Hematopoietic multipotent progenitor cell treated with erythropoietin and hydrocortisone succinate and interleukin-3 and kit ligand, for 8 days (in vitro differentiated cells): ENCODE data around the gene SELP.

Source experiments
- DNase-seq: peaks from one replicate; pipeline ENCODE4 v3.0.0-alpha.2; 2015

Gene SELP

DNA sequence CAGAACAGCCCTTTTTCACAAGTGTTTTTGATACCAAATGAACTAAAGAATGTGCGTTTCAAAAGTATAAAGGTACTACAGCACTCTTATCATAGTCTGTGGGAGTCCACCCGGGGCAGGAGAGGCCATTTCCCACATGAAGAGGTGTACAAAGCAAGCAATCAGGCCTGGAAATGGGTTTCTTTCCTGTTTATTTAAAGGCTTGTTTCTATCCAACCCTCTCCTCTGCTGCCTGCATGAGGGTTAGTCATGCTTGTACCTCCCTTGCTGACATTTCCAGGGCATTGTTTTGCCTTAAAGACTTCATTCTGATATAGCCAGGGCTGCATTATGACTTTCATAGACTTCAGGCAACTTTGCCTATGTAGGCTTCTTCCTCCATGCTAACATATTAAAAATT lies 11.6 kb downstream of the SELP start:
- DNase-seq, result no peak

DNA sequence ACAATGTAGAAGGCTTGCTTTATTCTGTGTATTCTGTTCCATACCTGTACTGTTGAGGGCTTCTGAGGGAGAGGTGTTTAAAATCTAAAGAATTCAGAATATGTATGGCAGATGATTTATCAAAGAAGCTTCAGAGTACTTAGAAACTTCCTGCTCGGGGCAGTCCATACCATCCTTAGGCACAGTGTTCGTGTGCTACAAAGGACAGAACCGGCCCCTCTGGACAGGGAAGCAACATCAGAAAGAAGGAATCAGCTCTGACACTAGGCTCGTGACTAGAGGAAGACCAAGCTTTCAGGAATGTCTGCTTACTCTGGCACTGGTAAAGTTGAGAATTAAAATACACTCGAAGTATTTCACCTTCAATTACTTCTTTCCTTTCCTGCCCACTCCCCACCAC lies 14.1 kb downstream of the SELP start:
- no peak for DNase-seq

DNA sequence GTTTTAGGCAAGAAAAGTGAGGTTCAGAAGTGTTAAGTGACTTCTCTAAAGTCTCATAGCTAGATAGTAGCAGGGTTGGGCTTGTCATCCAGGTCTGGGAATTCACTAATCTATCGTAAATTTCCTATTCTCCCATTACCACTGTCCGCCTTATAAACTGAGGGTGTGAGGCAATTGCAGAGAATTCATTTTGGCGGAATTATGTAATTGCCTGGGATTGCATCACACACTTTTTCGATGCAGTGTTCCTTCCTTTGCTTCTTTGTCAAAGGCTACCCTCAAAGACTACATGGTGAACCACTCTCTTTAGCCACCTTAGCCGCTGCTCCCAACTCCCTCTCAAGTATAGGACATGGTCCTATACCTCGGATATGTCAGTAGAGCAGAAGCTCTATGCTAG lies 19.1 kb downstream of the SELP start:
- DNase-seq, result no peak

DNA sequence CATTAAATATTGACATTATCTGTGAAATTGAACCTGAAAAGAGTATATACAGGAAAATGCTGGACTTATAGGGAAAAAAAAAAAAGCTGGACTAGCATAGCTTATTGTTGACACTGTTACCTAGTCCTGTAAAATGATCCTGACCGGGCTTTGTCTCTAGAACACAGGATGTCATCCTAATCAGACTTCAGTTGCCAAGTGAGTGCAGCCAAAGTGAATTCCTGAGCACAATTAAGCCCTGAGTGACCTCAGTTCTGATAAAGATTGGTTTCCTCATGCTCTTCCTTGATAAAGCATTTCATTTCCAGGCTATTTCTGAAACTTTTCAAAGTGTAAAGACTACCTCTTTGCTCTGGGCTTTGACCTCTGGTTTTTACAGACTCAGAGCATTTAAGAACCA lies 19.8 kb downstream of the SELP start:
- no peak for DNase-seq

DNA sequence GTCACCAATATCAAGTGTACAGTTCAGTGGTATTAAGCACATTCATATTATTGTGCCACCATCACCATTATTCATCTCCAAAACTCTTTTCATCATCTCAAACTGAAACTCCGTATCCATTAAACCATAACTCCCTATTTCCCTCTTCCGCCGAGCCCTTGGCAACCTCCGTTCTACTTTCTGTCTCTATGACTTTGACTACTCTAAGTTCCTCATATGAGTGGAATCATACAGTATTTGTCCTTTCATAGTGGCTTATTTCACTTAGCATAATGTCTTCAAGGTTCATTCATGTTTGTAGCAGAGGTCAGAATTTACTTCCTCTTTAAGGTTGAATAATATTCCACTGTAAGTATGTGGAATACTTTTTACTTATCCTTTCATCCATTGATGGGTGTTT lies 21.7 kb downstream of the SELP start:
- no peak for DNase-seq

DNA sequence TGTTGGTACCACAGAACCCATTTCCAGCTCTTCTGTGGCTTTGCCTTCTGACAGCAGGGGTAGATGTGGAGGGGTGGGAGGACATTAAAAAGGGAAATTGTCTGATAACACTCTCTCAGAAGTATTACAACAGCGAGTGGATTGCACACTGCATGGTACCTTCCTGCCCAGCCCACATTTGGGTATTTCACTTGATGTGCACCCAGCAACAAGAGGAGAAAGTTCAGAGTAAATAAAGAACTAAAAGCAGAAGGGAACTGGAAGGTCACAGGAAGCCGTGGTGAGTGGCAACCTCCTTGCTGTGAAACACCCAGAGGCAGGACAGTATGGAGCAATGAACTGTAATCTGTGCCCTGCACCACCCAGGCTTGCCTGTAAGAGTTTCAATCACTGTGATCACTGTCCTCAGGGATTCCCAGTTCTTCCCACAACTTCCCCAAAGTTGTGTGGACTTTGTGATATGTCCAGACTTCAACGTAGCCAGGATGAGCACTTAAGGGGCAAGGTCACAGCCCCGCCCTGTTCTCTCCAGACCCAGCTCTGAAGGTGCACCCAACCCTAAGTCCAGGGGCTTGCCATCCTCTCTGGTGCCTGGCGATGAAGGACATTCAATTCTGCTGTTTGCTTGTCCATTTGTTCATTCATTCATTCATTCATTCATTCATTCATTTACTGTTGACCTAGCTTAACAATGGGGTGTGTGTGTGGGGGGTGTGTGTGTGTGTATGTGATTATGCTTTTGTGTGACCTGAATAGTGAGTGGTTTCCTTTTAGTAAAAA lies 25.0 kb downstream of the SELP start:
- peak; percentile 45 for DNase-seq

DNA sequence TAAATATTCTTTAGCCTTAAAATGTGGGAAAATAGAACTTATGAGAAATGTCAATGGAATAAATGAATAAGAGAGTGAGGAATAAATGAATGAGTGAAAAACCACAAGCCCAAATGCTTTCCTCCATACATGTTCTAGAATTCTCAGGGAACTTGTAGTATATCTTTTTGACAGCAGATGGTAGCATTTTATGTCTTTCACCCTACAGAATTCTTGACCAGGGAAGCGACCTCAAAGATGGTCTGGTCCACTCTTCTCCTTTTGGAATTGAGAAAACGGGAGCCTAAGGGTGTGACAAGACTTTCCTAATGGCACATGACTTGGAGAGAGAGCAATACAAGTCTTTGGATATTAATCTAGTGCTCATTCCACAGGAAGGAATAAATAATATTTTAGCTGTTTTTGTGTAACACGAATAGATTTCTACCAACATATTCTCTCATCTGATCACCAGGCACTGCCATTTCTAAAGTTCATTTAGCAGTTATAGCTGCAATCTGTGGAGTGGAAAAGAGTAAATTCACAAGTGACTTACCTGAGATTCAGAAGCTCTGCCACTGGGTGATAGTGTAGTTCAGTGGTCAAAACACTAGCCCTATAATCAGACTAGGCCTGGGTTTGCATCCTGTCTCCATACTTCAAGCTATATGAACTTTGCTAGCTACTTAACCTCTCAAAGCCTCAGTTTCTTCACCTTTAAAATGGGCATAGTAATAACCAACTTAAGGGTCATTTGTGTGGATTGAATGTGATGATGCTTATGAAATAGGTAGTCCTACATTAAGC lies 28.6 kb downstream of the SELP start:
- peak; percentile 35 for DNase-seq

DNA sequence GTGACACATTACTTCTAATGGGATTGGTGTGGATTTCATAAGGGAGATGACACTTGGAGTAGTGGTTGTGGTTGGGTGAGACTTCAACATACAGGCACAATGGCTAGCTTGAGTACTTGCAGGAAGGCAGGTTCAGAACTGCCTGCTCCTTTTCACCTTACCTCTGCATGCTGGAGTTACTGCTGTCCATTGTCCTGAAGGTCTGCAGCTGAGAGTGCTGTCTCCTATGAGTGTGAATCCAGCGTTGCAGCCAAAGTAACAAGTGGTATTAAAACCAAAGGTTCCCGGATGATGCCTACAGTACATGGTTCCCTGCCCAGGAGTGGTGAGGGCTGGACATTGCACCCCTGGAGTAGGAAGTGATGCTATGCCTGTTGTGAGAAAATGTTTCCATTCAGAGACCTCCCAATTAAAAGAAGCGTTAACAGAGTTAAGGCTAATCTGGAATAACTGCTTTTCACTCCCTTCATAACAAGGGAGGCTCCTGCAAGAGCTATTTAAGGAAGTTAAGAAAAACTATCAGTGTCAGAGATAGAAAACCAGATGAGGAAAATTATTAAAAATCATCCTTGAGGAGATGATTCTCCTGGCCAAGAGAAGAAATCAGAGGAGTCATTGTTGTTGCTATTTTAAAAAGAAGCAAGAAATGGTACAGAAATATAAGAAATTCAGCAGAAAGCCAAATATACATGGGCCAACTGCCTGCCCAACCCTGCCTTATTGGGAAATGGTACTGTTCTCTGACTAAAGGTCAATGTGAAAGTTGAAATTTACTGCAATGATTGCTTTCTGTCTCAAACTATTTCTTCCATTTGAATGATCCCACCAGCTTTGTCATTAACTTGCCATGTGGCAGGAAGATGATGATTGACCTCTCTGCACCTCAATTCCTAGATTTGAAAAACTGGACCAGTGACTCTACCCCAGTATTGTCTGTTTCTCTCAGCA lies 33.9 kb downstream of the SELP start:
- peak; percentile 9 for DNase-seq

DNA sequence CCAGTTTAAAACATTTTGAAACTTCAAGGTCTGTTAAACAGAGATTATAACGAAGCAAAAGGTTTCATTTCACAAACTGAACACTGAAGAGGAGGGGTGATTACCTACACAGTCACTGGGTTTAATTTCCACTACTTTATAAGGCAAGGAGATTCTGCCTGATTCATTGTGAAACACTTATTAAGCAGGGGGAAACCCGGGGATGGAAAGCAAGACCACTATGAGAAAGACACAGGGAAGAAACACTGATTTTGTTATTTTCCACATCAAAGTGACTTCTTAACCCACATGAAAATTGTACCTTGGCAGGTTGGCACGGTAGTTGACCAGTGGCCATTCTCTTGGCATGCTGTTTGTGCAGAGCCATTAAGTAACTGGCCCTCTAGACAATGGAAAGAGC lies 35.5 kb downstream of the SELP start:
- DNase-seq, result no peak

DNA sequence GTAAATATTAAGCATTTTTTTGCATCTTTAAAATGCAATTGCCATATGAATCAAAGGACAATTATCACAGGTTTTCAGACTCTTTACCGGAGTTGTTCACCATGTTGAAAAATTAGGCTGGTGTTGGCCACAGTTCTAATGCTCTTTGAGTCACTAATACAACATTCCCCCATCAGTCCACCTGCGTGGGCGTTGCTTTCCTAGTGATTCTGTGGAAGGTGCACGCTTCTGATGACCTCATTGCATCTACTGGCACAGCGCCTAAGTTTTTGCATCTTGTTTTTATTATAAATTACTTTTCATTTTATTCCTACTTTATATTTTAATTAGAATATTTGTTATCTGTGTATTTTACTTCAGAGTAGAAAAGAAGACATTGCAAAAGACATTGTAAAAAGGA lies 39.0 kb downstream of the SELP start:
- no peak for DNase-seq

DNA sequence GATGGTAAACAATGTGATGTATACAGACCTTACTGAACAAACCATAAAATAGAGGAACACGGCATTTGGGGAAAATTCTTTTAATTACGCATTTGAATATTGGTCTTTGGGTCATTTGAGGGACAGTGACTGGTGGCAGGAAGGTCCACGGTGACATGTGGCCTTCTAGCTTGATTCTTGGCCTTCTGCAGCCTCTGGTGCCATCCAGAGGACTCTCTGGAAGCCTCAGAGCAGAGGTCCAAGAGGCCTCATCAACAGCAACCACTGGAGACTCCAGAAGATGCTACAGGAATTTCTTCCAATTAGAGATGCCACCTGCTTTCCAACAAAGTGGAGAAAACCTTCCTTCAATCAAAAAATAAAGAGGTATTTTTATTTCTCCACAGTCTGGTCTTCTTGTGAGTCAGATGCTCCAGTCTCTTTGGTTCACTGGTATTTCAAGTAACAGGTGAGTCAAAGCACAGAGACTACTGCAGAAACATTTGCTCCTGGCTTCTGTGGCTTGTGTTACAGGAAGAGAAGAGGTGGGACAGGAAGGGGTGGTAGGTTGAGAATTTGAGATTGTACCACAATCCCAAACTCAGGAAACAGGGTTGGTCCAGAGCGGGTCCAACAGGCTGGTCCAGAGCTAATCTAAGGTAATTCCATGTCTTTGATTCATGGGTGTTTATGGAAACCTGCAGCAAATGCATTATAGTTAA lies 41.0 kb downstream of the SELP start:
- DNase-seq, result no peak

DNA sequence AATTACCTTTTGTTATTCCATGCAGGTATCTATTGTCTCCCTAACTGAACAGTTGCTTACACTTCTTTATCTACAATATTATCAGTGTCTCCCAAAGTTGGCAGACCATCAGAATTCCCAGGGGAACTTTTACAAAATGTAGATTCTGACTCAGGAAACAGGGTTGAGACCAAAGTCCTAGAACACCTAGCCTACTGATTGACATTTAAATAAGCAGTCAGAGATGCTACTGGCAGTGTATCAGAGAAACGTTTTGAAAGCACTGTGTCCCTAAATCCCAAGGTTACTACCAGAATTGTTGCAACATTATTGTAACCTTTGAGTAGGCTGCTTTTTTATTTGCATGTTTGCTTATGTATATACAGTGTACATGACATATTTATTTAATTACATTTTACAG lies 41.8 kb downstream of the SELP start:
- DNase-seq, result no peak

DNA sequence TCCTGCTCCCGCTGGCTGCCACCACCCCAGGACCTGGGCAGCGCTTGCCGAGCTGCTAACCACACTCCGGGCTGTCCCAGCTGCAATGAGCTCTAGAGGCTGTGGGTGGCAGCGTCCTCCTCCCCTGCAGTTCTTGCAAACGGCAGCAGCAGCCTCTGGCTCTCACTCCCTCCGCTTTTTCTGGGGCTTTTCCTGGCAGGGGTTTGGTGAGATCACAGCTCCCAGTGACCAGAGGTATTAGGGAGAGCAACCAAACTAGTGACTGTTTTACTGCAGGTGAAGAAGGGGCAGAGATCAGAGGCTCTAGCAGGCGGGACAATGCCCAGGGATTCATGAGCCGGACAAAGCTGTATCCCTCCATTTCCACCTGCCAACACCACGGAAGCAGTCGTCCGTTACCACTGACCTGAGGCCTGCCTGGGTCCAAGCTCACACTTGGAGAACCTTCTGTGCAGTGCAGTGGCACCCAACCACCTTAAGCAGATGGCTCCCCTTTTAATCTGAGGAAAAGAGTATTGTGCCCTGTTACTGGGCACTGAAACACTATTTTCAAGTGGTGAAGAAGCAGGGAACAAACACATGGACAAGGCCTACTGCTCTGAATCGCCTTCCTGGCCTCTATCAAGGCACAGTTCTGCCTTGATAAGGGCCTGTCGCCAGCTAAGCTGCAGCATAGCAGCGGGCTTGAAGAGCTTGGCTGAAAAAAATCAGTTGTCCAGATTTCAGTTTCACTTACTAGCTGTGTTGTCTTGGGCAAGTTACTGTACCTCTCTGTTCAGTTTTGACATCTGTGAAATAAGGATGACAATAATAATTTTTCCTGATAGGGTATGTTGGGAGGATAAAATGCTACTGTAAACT lies 43.3 kb downstream of the SELP start, which contains the start of gene F5:
F5 (minus strand) TSS at position 87 of the 861 bp plus-strand sequence. CDS start 95 bp downstream, outside the sequence.
- DNase-seq, result peak; percentile 69

DNA sequence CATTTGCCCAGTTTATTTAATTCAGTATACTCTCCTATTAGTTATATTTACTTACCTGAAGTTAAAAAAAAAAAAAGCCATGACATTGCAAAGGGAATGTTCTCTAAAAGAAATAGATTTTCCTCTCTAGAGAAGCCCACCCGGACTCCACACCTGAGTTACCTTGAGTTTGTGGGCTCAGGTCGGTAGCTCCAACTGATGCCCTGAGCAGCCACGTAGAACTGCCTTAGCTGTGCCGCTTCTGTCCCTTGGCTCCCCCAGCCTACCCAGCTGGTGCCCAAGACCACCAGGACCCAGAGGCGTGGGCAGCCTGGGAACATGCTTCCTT lies 43.9 kb downstream of the SELP start:
- no peak for DNase-seq

DNA sequence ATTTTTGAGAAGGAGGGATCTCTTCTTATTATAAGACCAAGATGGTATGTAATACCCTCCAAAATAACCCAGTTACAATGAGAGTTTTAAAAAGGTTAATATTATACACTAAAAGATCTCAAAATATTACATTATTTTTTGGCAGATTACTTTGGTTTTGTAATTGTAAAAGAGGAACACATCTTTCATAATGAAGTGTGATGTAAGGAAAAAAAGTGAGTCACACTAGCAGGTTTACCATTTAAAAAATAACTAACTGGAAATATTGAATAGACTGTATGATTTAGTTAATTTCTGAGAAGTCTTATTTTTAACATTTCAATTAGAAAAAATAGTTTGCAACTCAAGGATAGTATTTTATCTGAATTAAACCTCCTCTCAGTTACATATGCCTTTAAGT lies 44.7 kb downstream of the SELP start:
- no peak for DNase-seq

DNA sequence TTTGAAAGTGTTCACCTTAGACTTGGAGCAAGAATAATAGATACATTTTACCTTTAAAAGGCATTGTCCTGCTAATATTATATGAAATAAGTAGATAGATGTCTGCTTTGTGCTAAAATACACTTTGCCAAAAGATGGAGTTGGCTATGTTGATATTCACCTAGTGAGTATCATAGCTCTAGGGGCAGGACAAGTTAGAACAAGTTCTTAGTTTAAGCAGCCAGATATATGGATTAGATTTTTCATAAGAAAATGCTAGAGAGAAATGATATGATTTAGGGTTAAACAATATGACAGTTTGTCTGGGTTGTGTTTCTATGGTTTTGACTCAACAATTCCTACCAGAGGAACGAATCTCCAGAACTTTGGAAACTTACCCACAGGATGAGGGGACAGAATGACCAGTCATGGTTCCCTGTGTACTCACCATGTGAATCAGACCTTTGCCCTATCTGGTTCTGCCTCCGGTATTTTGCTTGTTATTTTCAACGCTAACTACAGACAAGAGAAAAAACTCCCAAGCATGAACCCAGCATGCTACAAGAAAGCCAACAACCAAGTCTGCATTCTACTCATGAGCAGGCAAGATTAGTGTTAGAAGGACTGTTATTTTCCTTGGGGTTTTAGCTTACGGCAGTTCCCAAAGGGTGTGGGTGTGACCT lies 45.3 kb downstream of the SELP start:
- no peak for DNase-seq

DNA sequence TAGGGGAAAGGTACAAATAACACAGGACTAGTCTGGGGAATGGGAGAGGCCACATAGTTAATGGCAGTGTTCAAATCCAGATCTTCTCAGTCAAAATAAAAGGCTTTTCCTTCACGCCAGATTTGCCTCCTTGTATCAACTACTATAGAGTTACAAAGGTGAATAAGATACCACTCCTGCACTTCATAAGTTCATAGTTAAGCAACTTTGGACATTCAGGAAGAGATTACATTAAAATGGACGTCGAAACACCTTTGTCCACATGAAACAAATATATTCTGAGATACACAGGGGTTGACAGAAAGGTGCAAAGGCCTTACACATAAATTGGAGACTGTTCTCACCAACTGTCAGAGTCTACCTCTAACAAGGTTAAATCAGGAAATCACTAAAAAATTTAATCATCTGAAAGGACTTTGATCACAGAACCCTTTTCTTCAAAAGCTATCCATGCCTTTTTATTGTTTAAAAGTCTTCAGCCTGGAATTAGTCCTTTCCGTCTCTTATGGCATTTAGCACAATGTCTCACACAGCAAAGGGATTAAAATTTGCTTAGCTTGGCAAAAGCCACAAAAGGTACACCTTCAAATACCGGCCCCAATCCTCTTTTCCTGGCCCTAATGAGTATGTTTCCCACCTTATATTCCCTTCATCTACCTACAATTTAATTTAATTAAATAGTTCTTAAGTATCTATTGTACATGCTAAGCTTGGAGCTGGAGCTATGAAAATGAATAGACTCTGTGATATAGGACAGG lies 51.8 kb downstream of the SELP start:
- no peak for DNase-seq

DNA sequence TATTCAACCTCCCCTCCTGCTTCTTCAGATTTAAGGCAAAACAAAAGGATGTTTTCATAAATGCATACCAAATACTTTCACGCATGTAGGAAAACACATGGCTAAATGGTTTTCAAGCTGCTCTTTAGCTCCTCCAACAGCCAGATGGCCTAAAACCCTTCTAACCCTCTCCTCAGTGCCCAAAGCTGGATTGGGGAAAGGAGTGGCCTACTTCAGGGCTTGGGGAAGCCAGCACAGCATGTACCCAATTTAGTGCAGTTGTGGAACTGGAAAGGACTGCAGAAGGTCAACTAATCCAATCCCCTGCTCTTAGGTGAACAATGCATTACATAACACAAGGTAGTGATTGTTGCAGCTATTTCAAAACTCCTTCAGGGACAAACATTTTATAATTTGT lies 53.0 kb downstream of the SELP start:
- no peak for DNase-seq

DNA sequence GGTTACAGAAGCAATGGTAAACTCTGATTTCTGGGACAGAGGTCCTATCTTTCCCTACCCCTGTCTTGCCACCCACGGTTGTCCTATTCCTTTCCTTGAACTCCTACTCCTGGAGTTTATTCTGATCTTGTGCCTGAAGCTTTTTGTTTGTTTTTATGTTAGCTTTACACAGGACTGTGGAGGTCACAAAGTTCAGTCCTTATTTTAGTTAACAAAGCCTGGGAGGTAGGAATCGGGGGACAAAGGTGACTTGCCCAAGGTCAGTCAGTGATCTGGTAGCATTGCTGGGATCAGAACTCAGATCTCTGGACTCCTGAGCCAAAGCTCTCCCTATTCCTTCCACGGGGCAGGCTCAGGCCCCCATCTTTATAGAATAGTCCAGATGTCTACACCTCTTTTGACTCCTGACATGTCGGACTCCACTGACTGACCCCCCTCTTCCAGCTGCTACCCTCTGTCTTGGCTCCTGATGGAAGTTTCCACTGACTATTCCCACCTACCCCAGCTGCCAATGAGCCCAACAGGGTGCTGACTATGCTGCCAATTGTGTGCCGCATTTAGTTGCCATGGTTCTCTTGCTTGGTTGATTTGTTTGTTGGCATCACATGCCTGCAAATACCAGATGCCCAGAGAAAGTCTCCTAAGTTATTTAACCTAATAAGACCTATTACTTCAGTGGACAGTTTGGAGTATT lies 53.5 kb downstream of the SELP start:
- no peak for DNase-seq

DNA sequence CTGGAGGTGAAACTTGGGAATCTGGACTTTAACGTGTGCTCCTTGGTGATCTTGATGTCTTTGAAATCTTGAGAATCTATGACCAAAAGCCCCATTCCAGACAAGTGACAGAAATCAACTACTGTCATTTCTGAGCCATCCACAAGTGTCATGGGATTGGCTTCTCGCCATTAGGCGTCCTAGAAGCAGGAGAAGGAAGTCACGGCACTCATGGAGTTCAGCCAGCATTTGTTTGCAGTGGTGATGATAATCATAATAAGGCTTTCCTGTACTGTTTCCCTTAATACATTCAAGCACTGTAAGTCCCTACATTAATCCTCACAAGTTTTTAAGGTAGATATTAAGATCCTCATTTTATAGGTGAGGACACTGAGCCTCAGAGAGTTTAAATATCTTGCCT lies 55.6 kb downstream of the SELP start:
- DNase-seq, result no peak
